ENCODE measurements around the gene IRS1.

Gene IRS1

GRCh38 chr2:226721541-226721940, 78.1 kb downstream of the IRS1 start:
- no peak for DNase-seq

- DNase-seq, result no peak
Measured at GRCh38 chr2:226720948-226721347, 78.7 kb downstream of the IRS1 start.

DNA sequence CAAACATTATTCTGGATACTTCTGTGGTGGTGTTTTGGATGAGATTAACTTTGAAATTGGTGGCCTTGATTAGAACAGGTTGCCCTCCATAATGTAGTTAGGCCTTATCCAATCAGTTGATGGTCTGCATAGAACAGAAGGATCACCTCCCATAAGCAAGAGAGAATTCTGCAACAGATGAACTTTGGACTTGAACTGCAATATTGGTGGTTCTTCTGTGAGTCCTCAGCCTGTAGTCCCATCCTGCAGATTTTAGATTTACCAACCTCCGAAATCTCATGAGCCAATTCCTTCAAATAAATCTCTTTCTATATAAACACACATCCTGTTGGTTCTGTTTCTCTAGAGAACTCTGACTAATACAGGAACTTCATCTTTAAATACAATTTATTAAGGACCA, 81.9 kb downstream of the IRS1 start:
- no peak for DNase-seq

DNA sequence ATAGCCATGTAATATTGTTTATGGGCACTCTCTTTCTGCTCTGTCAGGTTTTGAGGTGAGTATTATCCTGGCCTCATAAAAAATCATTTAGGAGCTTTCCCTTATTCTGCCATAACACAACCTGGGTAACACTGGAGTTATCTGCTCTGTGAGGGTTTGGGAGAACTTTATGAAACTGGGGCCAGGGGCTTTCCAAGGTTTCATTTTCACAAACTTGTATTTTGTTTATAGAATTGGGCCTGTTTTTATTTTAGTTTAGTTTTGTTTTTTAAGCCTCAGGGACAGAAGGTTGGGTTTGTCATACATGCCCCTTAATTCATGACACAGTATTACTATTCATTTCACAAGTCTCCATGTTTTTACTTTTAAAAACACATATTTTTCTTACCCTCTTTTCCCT, 83.5 kb downstream of the IRS1 start:
- DNase-seq, result no peak

GRCh38 chr2:226715347-226715990, 84.2 kb downstream of the IRS1 start:
- no peak for DNase-seq

DNA sequence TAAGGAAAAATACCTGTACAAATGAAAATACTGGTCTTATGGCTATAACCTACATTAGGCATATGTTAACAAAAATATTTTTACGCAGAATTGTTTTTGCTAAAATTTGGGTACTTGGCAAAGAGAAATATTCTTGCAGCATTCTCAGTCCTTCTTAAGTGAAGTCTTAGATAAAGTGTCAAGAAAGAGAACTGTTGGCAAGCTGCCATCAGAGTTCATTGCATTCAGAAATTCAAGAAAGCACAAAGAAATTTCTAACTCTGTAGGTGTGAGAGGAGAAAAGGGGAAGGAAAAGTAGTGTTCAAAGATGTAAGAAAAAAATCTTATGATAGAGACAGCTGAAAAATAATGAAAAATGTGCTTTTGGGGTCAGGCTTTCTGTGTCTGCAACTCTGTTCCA, 86.7 kb downstream of the IRS1 start:
- DNase-seq, result no peak

- no peak for DNase-seq
Measured at GRCh38 chr2:226711606-226712296, 87.9 kb downstream of the IRS1 start.

- DNase-seq, result no peak
Measured at GRCh38 chr2:226707499-226707898, 92.1 kb downstream of the IRS1 start.

DNA sequence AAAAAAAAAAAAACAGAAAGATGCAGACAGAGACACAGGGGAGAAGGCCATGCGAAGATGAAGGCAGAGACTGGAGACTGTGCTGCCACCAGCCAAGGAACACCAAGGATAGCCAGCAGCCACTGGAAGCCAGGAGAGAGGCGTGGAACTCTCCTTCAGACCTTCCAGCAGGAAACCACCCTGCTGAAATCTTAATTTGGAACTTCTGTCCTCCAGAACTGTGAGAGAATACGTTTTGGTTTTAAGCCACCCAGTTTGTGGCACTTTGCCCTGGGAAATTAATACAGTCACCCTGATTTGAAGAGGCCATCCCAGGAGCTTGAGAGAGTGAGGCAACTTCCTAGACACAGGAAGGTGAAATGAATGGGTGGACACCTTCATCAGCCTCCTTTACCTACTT, 93.7 kb downstream of the IRS1 start:
- no peak for DNase-seq

- no peak for DNase-seq
Measured at GRCh38 chr2:226705133-226705886, 94.3 kb downstream of the IRS1 start.

DNA sequence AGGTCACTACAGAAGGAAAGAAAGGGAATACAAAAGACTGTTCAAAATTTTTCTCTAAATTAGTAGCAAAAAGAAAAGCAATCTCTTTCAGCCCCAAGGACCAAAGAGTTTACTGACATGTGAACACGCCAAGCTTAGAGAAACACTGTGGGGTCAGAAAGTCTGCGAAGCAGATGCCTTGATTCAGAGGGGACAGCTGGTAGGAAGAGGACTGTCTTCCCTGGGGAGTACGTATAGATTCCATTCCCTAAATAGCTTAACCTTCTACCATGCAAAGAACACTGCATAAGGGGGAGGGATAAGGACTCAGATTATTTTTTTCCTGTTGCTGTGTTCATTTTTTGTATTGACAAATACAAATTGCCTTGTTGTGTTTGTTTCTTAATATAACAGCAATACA, 96.1 kb downstream of the IRS1 start:
- DNase-seq, result no peak

- no peak for DNase-seq
Measured at GRCh38 chr2:226702376-226702775, 97.2 kb downstream of the IRS1 start.

DNA sequence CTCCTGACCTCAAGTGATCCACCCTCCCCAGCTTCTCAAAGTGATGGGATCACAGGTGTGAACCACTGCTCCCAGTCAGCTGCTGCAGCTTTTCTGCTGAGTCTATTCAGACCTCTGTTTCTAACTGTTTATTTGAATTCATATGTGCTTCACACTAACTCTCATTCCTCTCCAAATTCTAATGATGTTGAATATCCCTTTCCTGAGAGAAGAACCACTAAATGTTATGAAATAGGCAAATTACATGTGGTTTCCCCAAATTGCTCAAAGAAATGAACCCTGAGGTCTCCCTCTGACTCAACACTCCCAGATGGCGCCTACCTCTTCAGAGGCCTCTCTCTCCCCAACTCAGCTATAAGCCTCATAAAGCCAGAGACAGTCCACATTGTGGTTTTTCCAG, 98.6 kb downstream of the IRS1 start:
- DNase-seq, result no peak

- DNase-seq, result no peak
Measured at GRCh38 chr2:226699321-226699720, 100.3 kb downstream of the IRS1 start.

DNA sequence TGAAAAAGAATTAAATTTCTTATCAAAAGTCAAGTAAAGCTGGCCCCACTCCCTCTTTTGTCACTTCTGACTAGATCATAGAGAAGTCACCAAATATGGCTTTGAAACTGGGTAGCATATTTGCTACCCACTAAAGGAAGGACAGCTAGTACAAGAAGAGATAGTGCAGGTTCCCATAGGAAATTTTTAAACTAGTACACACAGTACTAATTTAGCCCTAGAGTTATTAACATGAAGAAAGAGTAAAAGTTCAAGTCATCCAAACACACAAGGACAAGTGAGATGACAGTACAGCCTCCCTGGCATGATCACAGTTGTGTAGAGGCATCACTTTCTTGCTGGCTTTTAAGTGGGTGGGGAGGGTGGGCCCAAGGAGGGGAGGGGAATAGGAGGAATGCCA, 100.9 kb downstream of the IRS1 start:
- DNase-seq, result no peak

DNA sequence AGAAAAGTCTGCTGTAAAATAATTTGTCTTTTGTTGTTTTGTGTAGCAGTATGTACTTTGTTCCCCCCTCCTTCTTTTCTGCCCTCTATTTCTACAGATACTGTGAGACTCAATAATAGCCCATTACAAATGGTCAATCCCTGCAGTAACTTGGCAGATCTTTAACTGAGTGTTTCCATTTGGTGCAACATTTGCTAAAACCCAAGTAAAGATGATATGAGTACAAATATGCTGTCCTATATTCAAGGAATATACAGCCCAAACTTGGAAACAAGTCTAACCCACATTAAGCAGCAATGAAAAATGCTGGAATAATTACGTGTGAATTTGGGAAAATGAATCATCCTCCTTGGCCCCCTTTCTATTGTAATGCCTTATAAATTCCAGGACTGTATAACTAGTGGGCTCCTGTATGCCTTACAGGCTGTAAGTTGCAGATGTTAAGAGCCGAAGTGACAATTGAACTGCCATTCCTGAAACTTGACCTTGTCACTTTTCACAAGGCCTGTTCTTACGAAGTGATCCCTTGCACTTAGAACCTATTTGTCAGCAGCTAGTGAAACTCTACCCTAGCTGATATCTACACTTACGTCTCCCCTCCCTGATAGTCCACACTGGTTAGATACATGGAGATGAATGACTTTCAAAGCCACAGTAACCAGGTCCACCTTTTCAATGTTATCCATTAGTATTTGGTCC, 104.9 kb downstream of the IRS1 start:
- DNase-seq, result no peak

DNA sequence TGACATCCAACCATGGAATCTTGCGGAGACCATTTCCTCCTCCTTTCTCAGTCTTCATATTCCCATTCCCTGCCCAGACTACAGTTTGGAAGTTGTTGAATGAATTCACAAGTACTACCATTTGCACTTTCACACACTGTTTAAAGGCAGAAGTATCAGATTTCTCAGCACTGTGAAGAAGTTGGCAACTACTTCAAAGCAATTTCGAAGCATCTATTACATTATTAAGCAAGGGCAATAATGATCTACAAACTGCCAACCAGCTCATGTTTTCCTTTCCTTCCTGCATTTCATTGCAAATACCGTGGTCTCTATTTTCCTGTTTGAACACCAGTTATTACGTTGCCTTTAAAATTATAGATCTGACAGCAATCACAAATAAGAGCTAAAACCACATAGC, 105.5 kb downstream of the IRS1 start:
- no peak for DNase-seq

DNA sequence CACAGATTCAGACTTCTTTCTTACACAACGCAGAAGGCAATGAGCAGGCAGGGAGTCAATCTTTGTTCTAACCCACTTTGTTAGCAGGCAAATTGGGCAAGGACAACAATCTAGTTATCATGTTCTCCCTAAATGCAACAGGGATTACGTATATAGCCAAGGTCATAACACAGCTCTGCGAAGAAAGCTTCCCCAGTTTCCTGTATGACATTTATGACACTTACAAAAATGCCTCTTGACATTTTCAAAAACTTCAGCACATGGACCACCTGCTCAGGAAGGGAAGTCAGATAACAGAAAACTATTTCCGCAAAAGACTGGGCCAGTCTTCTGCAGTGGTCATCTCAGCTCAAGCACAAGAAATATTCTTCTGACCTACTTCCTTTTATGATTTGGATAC, 106.1 kb downstream of the IRS1 start:
- DNase-seq, result no peak

- DNase-seq, result no peak
Measured at GRCh38 chr2:226692521-226693126, 107.0 kb downstream of the IRS1 start.

GRCh38 chr2:226691255-226691654, 108.4 kb downstream of the IRS1 start:
- no peak for DNase-seq

DNA sequence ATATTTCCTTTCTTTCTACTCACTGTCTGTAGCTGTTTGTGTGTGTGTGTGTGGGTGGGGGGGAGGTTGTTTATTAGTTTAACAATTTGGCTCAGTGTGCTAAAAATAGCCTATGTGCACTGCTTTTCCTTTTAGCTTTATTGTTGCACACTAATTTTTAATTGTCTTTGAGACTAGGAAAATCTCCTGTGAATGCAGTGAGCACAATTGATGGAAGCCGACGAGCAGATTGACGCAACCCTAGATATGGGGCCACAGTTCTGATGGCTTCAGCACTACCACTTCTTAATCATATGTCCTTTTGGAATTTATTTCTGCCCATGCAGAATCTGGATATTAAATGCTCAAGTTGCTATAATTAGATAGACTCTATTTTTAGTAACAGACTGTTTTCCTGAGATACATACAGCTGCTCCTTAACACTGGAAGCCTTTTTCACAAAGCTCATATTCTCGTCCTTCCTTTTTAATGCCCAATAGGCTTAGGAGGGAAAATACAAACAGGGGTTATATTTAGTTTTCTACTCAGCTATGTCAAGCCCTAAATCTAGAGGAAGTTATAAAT, 109.1 kb downstream of the IRS1 start:
- no peak for DNase-seq

- no peak for DNase-seq
Measured at GRCh38 chr2:226687641-226688253, 111.9 kb downstream of the IRS1 start.

Data from effector CD8-positive, alpha-beta T cell (primary cell).